ENCODE results near the gene SLC25A53.
"Not testable (repeated sequence)": the region's sequence is repeated elsewhere in the genome, so short reads cannot be mapped to it uniquely, and the experiment has no call there.

SLC25A53 gene

GRCh38 chrX:104075778-104076445 lies 80.9 kb downstream of the SLC25A53 start, which contains the start of gene TMSB15C:
Gene TMSB15C (minus strand): TSS chrX:104076236.
- in situ Hi-C loops (cut with MboI; ENCODE audit: low sequenced_read_pairs): not testable (repeated sequence)

GRCh38 chrX:104062636-104063035 lies 94.2 kb downstream of the SLC25A53 start:
- in situ Hi-C loops (cut with MboI; ENCODE audit: low sequenced_read_pairs): not testable (repeated sequence)

GRCh38 chrX:104054956-104055355 lies 101.9 kb downstream of the SLC25A53 start:
- in situ Hi-C loops (cut with MboI; ENCODE audit: low sequenced_read_pairs): not testable (repeated sequence)
